Mucosa of gallbladder (tissue), 1 donor: ENCODE data around the gene ERN1. TPM values are rescaled to one million over a fixed set of nuclear protein-coding genes. Genes with fewer than 3 reads are reported as not detected.

Experiments
- DNase-seq: peaks from one replicate; pipeline ENCODE4 v3.0.0-alpha.2; 2020; ENCODE audit warnings: low spot score
- total RNA-seq: library from RNA; stranded (reverse); gene quantifications from one replicate; pipeline ENCODE4 v1.2.1, GENCODE V29; 2021
- donor health status: DM: no; HTN: no; CAD: no.

The ERN1 gene
- total RNA-seq, 1 donor from 2014 or later = 41.6 TPM

- peak; percentile 67 for DNase-seq
These were observed 45.6 kb downstream of the ERN1 start for GRCh38 chr17:64084086-64084939.

- no peak for DNase-seq
These were observed 46.3 kb downstream of the ERN1 start for GRCh38 chr17:64083563-64084085.

GRCh38 chr17:64083093-64083492 is 46.9 kb downstream of the ERN1 start:
- no peak for DNase-seq

GRCh38 chr17:64081802-64082799 is 47.8 kb downstream of the ERN1 start:
- DNase-seq = no peak

- DNase-seq = no peak
These were observed 49.7 kb downstream of the ERN1 start for GRCh38 chr17:64080174-64080618.

GRCh38 chr17:64077379-64077778 is 52.6 kb downstream of the ERN1 start:
- DNase-seq = no peak

GRCh38 chr17:64075913-64076312 is 54.0 kb downstream of the ERN1 start:
- no peak for DNase-seq

GRCh38 chr17:64074704-64075426 is 55.1 kb downstream of the ERN1 start:
- DNase-seq = peak; percentile 67

- no peak for DNase-seq
These were observed 55.9 kb downstream of the ERN1 start for GRCh38 chr17:64073771-64074703.

GRCh38 chr17:64071111-64071510 is 58.8 kb downstream of the ERN1 start:
- no peak for DNase-seq

GRCh38 chr17:64070213-64070612 is 59.7 kb downstream of the ERN1 start:
- no peak for DNase-seq

GRCh38 chr17:64069143-64069542 is 60.8 kb downstream of the ERN1 start:
- DNase-seq = no peak

GRCh38 chr17:64067657-64068056 is 62.3 kb downstream of the ERN1 start:
- DNase-seq = no peak

- DNase-seq = no peak
These were observed 63.2 kb downstream of the ERN1 start for GRCh38 chr17:64066716-64067115.

- no peak for DNase-seq
These were observed 64.8 kb downstream of the ERN1 start for GRCh38 chr17:64065161-64065560.

- DNase-seq = peak; percentile 79
These were observed 65.6 kb downstream of the ERN1 start for GRCh38 chr17:64064331-64064730.

- peak; percentile 41 for DNase-seq
These were observed 66.1 kb downstream of the ERN1 start for GRCh38 chr17:64063766-64064224.

GRCh38 chr17:64063088-64063487 is 66.9 kb downstream of the ERN1 start:
- no peak for DNase-seq

GRCh38 chr17:64061178-64061898 is 68.6 kb downstream of the ERN1 start:
- DNase-seq = no peak

- no peak for DNase-seq
These were observed 69.6 kb downstream of the ERN1 start for GRCh38 chr17:64060331-64060730.
